ENCODE measurements around the gene TRIM7.

The TRIM7 gene

GRCh38 chr5:181145133-181145532 lies 59.9 kb downstream of the TRIM7 start:
- H3K4me3 ChIP-seq (ENCODE audit: low read length), result no peak overlapping the region
- H3K27ac ChIP-seq (ENCODE audit: low read depth, low read length), result no peak overlapping the region
- no peaks in the 10 kb centered on the region for H3K79me2 ChIP-seq (ENCODE audit: control insufficient read depth, low read length)
- H3K36me3 ChIP-seq (ENCODE audit: control insufficient read depth, low read length), result no peaks in the 10 kb centered on the region
- H3K9me2 ChIP-seq (replicated peaks; ENCODE audit: control insufficient read depth, low read length), result no peaks in the 10 kb centered on the region
- no peaks in the 10 kb centered on the region for H3F3A ChIP-seq (ENCODE audit: control insufficient read depth, insufficient read depth)
- no peak overlapping the region for H3K4me2 ChIP-seq (ENCODE audit: low read length)
- peaks cover 9% of the 10 kb centered on the region for H3K9me3 ChIP-seq (ENCODE audit: control insufficient read depth, insufficient read depth, low read length)
- TF ChIP-seq EZH2phosphoT487 (IDR thresholded peaks at IDR 0.05; ENCODE audit: borderline replicate concordance, low read length), result no peak
- TF ChIP-seq, protein P1, sequence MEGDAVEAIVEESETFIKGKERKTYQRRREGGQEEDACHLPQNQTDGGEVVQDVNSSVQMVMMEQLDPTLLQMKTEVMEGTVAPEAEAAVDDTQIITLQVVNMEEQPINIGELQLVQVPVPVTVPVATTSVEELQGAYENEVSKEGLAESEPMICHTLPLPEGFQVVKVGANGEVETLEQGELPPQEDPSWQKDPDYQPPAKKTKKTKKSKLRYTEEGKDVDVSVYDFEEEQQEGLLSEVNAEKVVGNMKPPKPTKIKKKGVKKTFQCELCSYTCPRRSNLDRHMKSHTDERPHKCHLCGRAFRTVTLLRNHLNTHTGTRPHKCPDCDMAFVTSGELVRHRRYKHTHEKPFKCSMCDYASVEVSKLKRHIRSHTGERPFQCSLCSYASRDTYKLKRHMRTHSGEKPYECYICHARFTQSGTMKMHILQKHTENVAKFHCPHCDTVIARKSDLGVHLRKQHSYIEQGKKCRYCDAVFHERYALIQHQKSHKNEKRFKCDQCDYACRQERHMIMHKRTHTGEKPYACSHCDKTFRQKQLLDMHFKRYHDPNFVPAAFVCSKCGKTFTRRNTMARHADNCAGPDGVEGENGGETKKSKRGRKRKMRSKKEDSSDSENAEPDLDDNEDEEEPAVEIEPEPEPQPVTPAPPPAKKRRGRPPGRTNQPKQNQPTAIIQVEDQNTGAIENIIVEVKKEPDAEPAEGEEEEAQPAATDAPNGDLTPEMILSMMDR (IDR thresholded peaks at IDR 0.05; ENCODE audit: low read depth, low read length, poor library complexity, severe bottlenecking), result no peak
- no peaks in the 10 kb centered on the region for H4K20me1 ChIP-seq (ENCODE audit: control insufficient read depth, insufficient read depth, low read depth, low read length)
- peaks cover 11% of the 10 kb centered on the region for H3K27me3 ChIP-seq (ENCODE audit: control insufficient read depth, low read length)
- H3K4me1 ChIP-seq (ENCODE audit: control insufficient read depth, low read length), result peaks cover 3% of the 10 kb centered on the region; the same call in 1 of the 2 replicates
